Fibroblast of pulmonary artery (primary cell): ENCODE data around the gene CLEC2A.
"Not testable (repeated sequence)": the region's sequence is repeated elsewhere in the genome, so short reads cannot be mapped to it uniquely, and the experiment has no call there.

ENCODE experiments used
- DNase-seq: peaks from one replicate; pipeline ENCODE4 v3.0.0-alpha.2; 2010; ENCODE audit warnings: low read depth
- H3K4me3 ChIP-seq: replicated peaks from 2 replicates; pipeline ENCODE4 v1.5.1; 2011; ENCODE audit warnings: low read depth, mild to moderate bottlenecking, control low read depth, low read length, moderate library complexity
- CTCF ChIP-seq: IDR thresholded peaks from 2 replicates; pipeline ENCODE4 v1.5.1; 2011; ENCODE audit warnings: mild to moderate bottlenecking, control low read depth, low read length, inconsistent platforms; ENCODE audit errors: missing control alignments

Gene CLEC2A

GRCh38 chr12:9932270-9932669 lies at the start of gene CLEC2A:
CLEC2A (minus strand) TSS chr12:9932370; CDS start chr12:9932329, 41 bp downstream.
- no peak for DNase-seq
- no peak within 1 kb of the TSS for H3K4me3 ChIP-seq
- no peak for TF ChIP-seq CTCF

GRCh38 chr12:9980126-9980525 lies 48.0 kb upstream of the CLEC2A start:
- no peak overlapping the region for H3K4me3 ChIP-seq

GRCh38 chr12:9977916-9978315 lies 45.7 kb upstream of the CLEC2A start:
- no peak overlapping the region for H3K4me3 ChIP-seq
- DNase-seq = no peak
- TF ChIP-seq CTCF = no peak

More at GRCh38 chr12:9980126-9980525, 48.0 kb upstream of the CLEC2A start:
- no peak for TF ChIP-seq CTCF
- DNase-seq = no peak

- DNase-seq, H3K4me3 ChIP-seq: not testable (repeated sequence)
These were observed 44.5 kb upstream of the CLEC2A start for GRCh38 chr12:9976626-9977025.

- no peak for TF ChIP-seq CTCF
- DNase-seq = no peak
- H3K4me3 ChIP-seq = no peak overlapping the region
These were observed 43.4 kb upstream of the CLEC2A start for GRCh38 chr12:9975614-9976013.

- not testable (repeated sequence) for H3K4me3 ChIP-seq, DNase-seq
These were observed 42.6 kb upstream of the CLEC2A start for GRCh38 chr12:9974731-9975130.

GRCh38 chr12:9973949-9974348 lies 41.8 kb upstream of the CLEC2A start:
- no peak overlapping the region for H3K4me3 ChIP-seq
- DNase-seq = no peak
- no peak for TF ChIP-seq CTCF

- no peak for TF ChIP-seq CTCF
- no peak for DNase-seq
- H3K4me3 ChIP-seq = no peak within 1 kb of the TSS
These were observed 39.0 kb upstream of the CLEC2A start, which contains the start of gene CLEC12A for GRCh38 chr12:9971181-9971580. CLEC12A (plus strand) TSS chr12:9971409; CDS start chr12:9971597, 188 bp downstream.
